Measurements from ENCODE around the gene OR10J5.

DNA sequence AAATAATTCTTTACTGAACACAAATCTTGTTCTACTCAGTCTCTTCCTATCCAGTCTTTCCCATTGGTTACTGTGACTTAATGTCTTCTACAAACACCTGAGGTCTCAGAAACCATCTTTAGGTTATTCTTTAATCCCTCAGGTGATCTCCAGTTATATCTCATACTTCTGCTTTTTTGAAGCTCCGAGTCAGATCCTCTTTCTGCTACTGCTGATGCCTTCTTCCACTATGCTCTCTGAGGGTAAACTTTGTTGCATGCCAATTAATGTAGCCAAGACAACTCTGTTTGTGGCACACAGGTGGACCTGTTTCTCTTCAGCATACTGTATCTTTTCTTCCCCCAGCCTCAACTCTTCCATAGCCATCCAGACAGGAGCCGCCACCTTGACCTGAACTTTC, 48.7 kb upstream of the OR10J5 start:
- TF ChIP-seq POLR2A (IDR thresholded peaks at IDR 0.05) = no peak
- TF ChIP-seq, protein P1, sequence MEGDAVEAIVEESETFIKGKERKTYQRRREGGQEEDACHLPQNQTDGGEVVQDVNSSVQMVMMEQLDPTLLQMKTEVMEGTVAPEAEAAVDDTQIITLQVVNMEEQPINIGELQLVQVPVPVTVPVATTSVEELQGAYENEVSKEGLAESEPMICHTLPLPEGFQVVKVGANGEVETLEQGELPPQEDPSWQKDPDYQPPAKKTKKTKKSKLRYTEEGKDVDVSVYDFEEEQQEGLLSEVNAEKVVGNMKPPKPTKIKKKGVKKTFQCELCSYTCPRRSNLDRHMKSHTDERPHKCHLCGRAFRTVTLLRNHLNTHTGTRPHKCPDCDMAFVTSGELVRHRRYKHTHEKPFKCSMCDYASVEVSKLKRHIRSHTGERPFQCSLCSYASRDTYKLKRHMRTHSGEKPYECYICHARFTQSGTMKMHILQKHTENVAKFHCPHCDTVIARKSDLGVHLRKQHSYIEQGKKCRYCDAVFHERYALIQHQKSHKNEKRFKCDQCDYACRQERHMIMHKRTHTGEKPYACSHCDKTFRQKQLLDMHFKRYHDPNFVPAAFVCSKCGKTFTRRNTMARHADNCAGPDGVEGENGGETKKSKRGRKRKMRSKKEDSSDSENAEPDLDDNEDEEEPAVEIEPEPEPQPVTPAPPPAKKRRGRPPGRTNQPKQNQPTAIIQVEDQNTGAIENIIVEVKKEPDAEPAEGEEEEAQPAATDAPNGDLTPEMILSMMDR (IDR thresholded peaks at IDR 0.05) = no peak
